Spleen (tissue), 7 donors: ENCODE results near the gene MGRN1.

ENCODE experiments used
- POLR2AphosphoS5 ChIP-seq, 3 donors: sonication (generic); formaldehyde crosslinking; IDR thresholded peaks; one replicate each; pipeline ENCODE4 v1.5.1; 2017; ENCODE audit warnings: antibody characterized with exemption in 3 of 3
- TF ChIP-seq, protein P1 (sequence below), 11 experiments: fragments of 200-600 bp in 7 of 11; fragments of 450-650 bp in 4 of 11; sonication (generic) in 4 of 11; IDR thresholded peaks in 8 of 11; conservative IDR thresholded peaks in 3 of 11; 1 replicate in 7 of 11; 2 replicates in 4 of 11; pipeline versions ENCODE4 v1.4.0 to v1.8.0; 2016 to 2021; ENCODE audit warnings: antibody characterized with exemption in 11 of 11, inconsistent platforms in 4 of 11, mild to moderate bottlenecking in 1 of 11
- donor health status: DM: no; HTN: no; CAD: no; lungs with moderate emphysema.
- donor health status: DM: no; HTN: no; CAD: no.
- donor health status: DM: no; HTN: no; CAD: no.

DNA sequence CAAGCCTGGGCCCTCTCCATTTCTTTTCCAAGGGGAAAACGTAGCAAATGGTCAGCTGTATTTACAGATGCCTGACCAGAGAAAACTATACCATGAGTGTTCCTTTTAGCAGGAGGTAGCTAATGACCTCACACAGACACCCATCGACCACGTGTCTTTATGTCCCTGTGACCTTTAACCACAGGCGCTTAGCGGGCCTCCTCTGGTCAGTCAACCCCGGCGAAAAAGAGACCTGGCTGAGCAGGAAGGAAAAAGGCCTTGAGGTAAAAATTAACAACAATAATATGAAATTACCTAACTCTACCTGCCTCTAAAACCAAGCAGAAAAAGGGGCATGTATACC, 77.8 kb downstream of the MGRN1 start:
- TF ChIP-seq, protein P1, sequence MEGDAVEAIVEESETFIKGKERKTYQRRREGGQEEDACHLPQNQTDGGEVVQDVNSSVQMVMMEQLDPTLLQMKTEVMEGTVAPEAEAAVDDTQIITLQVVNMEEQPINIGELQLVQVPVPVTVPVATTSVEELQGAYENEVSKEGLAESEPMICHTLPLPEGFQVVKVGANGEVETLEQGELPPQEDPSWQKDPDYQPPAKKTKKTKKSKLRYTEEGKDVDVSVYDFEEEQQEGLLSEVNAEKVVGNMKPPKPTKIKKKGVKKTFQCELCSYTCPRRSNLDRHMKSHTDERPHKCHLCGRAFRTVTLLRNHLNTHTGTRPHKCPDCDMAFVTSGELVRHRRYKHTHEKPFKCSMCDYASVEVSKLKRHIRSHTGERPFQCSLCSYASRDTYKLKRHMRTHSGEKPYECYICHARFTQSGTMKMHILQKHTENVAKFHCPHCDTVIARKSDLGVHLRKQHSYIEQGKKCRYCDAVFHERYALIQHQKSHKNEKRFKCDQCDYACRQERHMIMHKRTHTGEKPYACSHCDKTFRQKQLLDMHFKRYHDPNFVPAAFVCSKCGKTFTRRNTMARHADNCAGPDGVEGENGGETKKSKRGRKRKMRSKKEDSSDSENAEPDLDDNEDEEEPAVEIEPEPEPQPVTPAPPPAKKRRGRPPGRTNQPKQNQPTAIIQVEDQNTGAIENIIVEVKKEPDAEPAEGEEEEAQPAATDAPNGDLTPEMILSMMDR (IDR thresholded peaks at IDR 0.05 in 8 of 11, conservative IDR thresholded peaks at IDR 0.05 in 3 of 11) = no peak
- no peak for TF ChIP-seq POLR2AphosphoS5 (IDR thresholded peaks at IDR 0.05)
